Right atrium auricular region (tissue), 2 donors: ENCODE data around the gene DUSP23. TPM values are rescaled to one million over a fixed set of nuclear protein-coding genes. Genes with fewer than 3 reads are reported as not detected.

Experiments
- DNase-seq: peaks from one replicate; pipeline ENCODE4 v3.0.0-alpha.2; 2019; ENCODE audit warnings: low spot score
- H3K27ac ChIP-seq, 2 donors: fragments of 200-600 bp; sonication (generic); 1 replicate in 1 of 2; 2 replicates in 1 of 2; pipeline ENCODE4 v1.5.1; 2016 to 2019
- H3K27me3 ChIP-seq, 2 donors: fragments of 200-600 bp; sonication (generic); one replicate each; pipeline versions ENCODE4 v1.5.1 to v1.6.0; 2017 to 2019
- H3K36me3 ChIP-seq: fragments of 200-600 bp; sonication (generic); one replicate; pipeline ENCODE4 v1.5.1; 2016
- H3K4me1 ChIP-seq, 2 donors: fragments of 200-600 bp; sonication (generic); one replicate each; pipeline versions ENCODE4 v1.5.1 to v1.6.0; 2017 to 2019
- H3K4me3 ChIP-seq, 2 donors: fragments of 200-600 bp; sonication (generic); 1 replicate in 1 of 2; 2 replicates in 1 of 2; pipeline ENCODE4 v1.5.1; 2017 to 2019; ENCODE audit warnings: mild to moderate bottlenecking in 1 of 2, moderate library complexity in 1 of 2
- H3K9me3 ChIP-seq, 2 donors: fragments of 200-600 bp; sonication (generic); one replicate each; pipeline ENCODE4 v1.5.1; 2019
- CTCF ChIP-seq, 2 donors: fragments of 200-600 bp; sonication (generic); IDR thresholded peaks; one replicate each; pipeline ENCODE4 v1.5.1; 2019; ENCODE audit warnings: antibody characterized with exemption in 2 of 2
- total RNA-seq, 2 donors: library from RNA; depleted of rRNA; stranded (reverse); fragments of >200 nt; gene quantifications; one replicate each; pipeline ENCODE4 v1.1.0, GENCODE V29; 2016

Gene DUSP23
- total RNA-seq, 2 donors from 2014 or later, result 42.9 to 58.8 TPM

GRCh38 chr1:159756397-159756796, 24.4 kb upstream of the DUSP23 start:
- Histone ChIP-seq H3K27ac (no peak overlapping the region), H3K9me3 (no peaks in the 10 kb centered on the region), H3K36me3 (no peaks in the 10 kb centered on the region), H3K4me1 (no peaks in the 10 kb centered on the region), H3K27me3 (no peaks in the 10 kb centered on the region), H3K4me3 (no peak overlapping the region)
- no peak for TF ChIP-seq CTCF (IDR thresholded peaks at IDR 0.05)
- DNase-seq, result no peak

GRCh38 chr1:159763686-159764085, 17.1 kb upstream of the DUSP23 start:
- Histone ChIP-seq H3K9me3 (no peaks in the 10 kb centered on the region), H3K4me1 (no peaks in the 10 kb centered on the region), H3K4me3 (no peak overlapping the region), H3K27ac (no peak overlapping the region), H3K27me3 (no peaks in the 10 kb centered on the region), H3K36me3 (no peaks in the 10 kb centered on the region)
- DNase-seq, result no peak
- no peak for TF ChIP-seq CTCF (IDR thresholded peaks at IDR 0.05)

- H3K27me3 ChIP-seq, result no peaks in the 10 kb centered on the region
- H3K4me3 ChIP-seq, result no peak overlapping the region
- H3K36me3 ChIP-seq, result no peaks in the 10 kb centered on the region
- H3K27ac ChIP-seq, result no peak overlapping the region
- DNase-seq, result no peak
- H3K4me1 ChIP-seq, result no peaks in the 10 kb centered on the region
- TF ChIP-seq CTCF (IDR thresholded peaks at IDR 0.05), result no peak
- H3K9me3 ChIP-seq, result no peaks in the 10 kb centered on the region
Observed at GRCh38 chr1:159765806-159766205, 15.0 kb upstream of the DUSP23 start.

GRCh38 chr1:159771127-159771895, 9.5 kb upstream of the DUSP23 start:
- Histone ChIP-seq H3K4me1 (no peaks in the 10 kb centered on the region), H3K27me3 (no peaks in the 10 kb centered on the region), H3K4me3 (no peak overlapping the region), H3K9me3 (no peaks in the 10 kb centered on the region), H3K27ac (no peak overlapping the region), H3K36me3 (no peaks in the 10 kb centered on the region)
- no peak for DNase-seq
- TF ChIP-seq CTCF (IDR thresholded peaks at IDR 0.05), result no peak

GRCh38 chr1:159774465-159774864, 6.3 kb upstream of the DUSP23 start:
- Histone ChIP-seq H3K9me3 (no peaks in the 10 kb centered on the region), H3K36me3 (no peaks in the 10 kb centered on the region), H3K4me1 (peaks cover 0 to 2% of the 10 kb centered on the region in 2 donors), H3K27me3 (no peaks in the 10 kb centered on the region), H3K4me3 (no peak overlapping the region), H3K27ac (no peak overlapping the region)
- DNase-seq, result no peak
- no peak for TF ChIP-seq CTCF (IDR thresholded peaks at IDR 0.05)

- Histone ChIP-seq H3K4me3 (no peak overlapping the region), H3K4me1 (peaks cover 0 to 11% of the 10 kb centered on the region in 2 donors), H3K27ac (no peak overlapping the region), H3K9me3 (no peaks in the 10 kb centered on the region), H3K27me3 (no peaks in the 10 kb centered on the region), H3K36me3 (no peaks in the 10 kb centered on the region)
- DNase-seq, result no peak
- no peak for TF ChIP-seq CTCF (IDR thresholded peaks at IDR 0.05)
Observed at GRCh38 chr1:159775716-159776115, 5.0 kb upstream of the DUSP23 start.
